Left colon (tissue), 2 donors: Measurements from ENCODE around the gene SCYL1. TPM values are rescaled to one million over a fixed set of nuclear protein-coding genes. Genes with fewer than 3 reads are reported as not detected.

ENCODE experiments used
- ATAC-seq: fragments of 200-7000 bp; cut with Tn5 transposase; one replicate; pipeline ENCODE4 v1.9.1; 2020; ENCODE audit warnings: mild to moderate bottlenecking, moderate library complexity
- DNase-seq, 2 donors: peaks; one replicate each; pipeline ENCODE4 v3.0.0-alpha.2; 2020
- intact Hi-C, 2 donors: fragments of 100-400 bp; cut with DNase I in 1 of 2; cut with micrococcal nuclease in 1 of 2; formaldehyde crosslinking; loops; one replicate each; pipeline versions ENCODE4 v1.11.2 to v1.14.0; 2022; cut with DNase I, micrococcal nuclease
- long read RNA-seq: library from polyadenylated mRNA; unstranded; transcript quantifications from one replicate; pipeline ENCODE4 v2.0.0, GENCODE V29; 2021
- total RNA-seq, 2 donors: library from RNA; stranded (reverse); fragmentation: NEBNext Ultra II Directional; extraction: Animal tissue kit (Norgen Biotek cat#: 25700); gene quantifications; one replicate each; pipeline ENCODE4 v1.2.1, GENCODE V29; 2021
- donor health status: DM: no; HTN: no; CAD: no.
- donor health status: DM: yes; HTN: yes; CAD: no.

SCYL1 gene
- 10 to 100 TPM; 58.4 to 70.8 TPM for total RNA-seq
- long read RNA-seq, transcript SCYL1-201 (18 exons, 2,642 nt) = minor isoform, 12 of 69 reads
- long read RNA-seq, transcript SCYL1-203 (18 exons, 2,583 nt) = major isoform, 16 of 69 reads
- long read RNA-seq, partial matches to known transcripts = 26 of 69 reads
- long read RNA-seq, other reads (novel, unspliced or antisense) = 14 of 69 reads

GRCh38 chr11:65524741-65525545, at the start of gene SCYL1:
TSS of gene SCYL1 (plus strand) at chr11:65525083. CDS start at chr11:65525154, 71 bp downstream.
- ATAC-seq (peak; percentile 95), DNase-seq (peak; percentile 71 to 83)
- intact Hi-C loops = no loop called here

- intact Hi-C loops = loop anchor here in 1 of 2 donors (2.0 kb wide), 1 partner anchor 16 kb away; no protein-coding TSS in a partner anchor
- ATAC-seq (peak; percentile 53), DNase-seq (peak; percentile 82)
These were observed 48.2 kb upstream of the SCYL1 start for GRCh38 chr11:65476632-65477148.

GRCh38 chr11:65477149-65477965, 47.5 kb upstream of the SCYL1 start:
- peak; percentile 97 to 98 for DNase-seq
- intact Hi-C loops = loop anchor here in 1 of 2 donors (2.0 kb wide), 1 partner anchor 15 kb away; no protein-coding TSS in a partner anchor
- ATAC-seq = peak; percentile 76

- ATAC-seq = peak; percentile 35
- intact Hi-C loops = no loop called here
- peak; percentile 64 to 68 for DNase-seq
These were observed 46.3 kb upstream of the SCYL1 start for GRCh38 chr11:65478388-65479183.

- ATAC-seq (peak; percentile 26), DNase-seq (peak; percentile 40 to 80)
- intact Hi-C loops = no loop called here
These were observed 45.4 kb upstream of the SCYL1 start for GRCh38 chr11:65479184-65480145.

- intact Hi-C loops = no loop called here
- DNase-seq (no peak), ATAC-seq (no peak)
These were observed 42.5 kb upstream of the SCYL1 start for GRCh38 chr11:65482306-65482850.

GRCh38 chr11:65485920-65486219, 39.0 kb upstream of the SCYL1 start:
- DNase-seq (no peak), ATAC-seq (no peak)
- intact Hi-C loops = no loop called here

- ATAC-seq = no peak
- intact Hi-C loops = no loop called here
- DNase-seq = no peak
These were observed 38.1 kb upstream of the SCYL1 start for GRCh38 chr11:65486570-65487466.

GRCh38 chr11:65487467-65488272, 37.2 kb upstream of the SCYL1 start:
- ATAC-seq (peak; percentile 58), DNase-seq (peak; percentile 93 to 99)
- intact Hi-C loops = no loop called here

- ATAC-seq (peak; percentile 25), DNase-seq (peak; percentile 73 to 75)
- intact Hi-C loops = no loop called here
These were observed 36.4 kb upstream of the SCYL1 start for GRCh38 chr11:65488273-65489034.

GRCh38 chr11:65489035-65489705, 35.7 kb upstream of the SCYL1 start:
- intact Hi-C loops = no loop called here
- peak; percentile 56 to 67 for DNase-seq
- ATAC-seq = peak; percentile 15

GRCh38 chr11:65489706-65490320, 35.1 kb upstream of the SCYL1 start:
- ATAC-seq (peak; percentile 11), DNase-seq (peak; percentile 53 to 68)
- intact Hi-C loops = no loop called here

GRCh38 chr11:65491163-65491465, 33.8 kb upstream of the SCYL1 start:
- DNase-seq = no peak
- intact Hi-C loops = no loop called here

More at GRCh38 chr11:65491163-65491465, 33.8 kb upstream of the SCYL1 start:
- no peak for ATAC-seq
